DOHH2 (cell line): ENCODE measurements around the gene RARG.
A peak's percentile ranks its signal among the peaks of the same experiment; 100 is the strongest.

Experiments used
- H3F3A ChIP-seq: fragments of 200-600 bp; sonication (generic), shearing (Covaris generic); 2 replicates; pipeline ENCODE4 v1.6.0; 2016; ENCODE audit warnings: antibody characterized with exemption, mild to moderate bottlenecking; ENCODE audit not compliant: control insufficient read depth, insufficient read depth
- H3K27ac ChIP-seq: fragments of 200-600 bp; sonication (generic); 2 replicates; pipeline ENCODE4 v1.5.1; 2014; ENCODE audit warnings: low read depth, mild to moderate bottlenecking, low read length, moderate library complexity
- H3K27me3 ChIP-seq: fragments of 200-600 bp; sonication (generic); 2 replicates; pipeline ENCODE4 v1.6.1; 2014; ENCODE audit warnings: mild to moderate bottlenecking, low read length, mixed read lengths; ENCODE audit not compliant: control insufficient read depth
- H3K36me3 ChIP-seq: fragments of 200-600 bp; sonication (generic); 2 replicates; pipeline ENCODE4 v1.6.1; 2014; ENCODE audit warnings: mild to moderate bottlenecking, low read length, moderate library complexity, mixed read lengths; ENCODE audit not compliant: control insufficient read depth
- H3K4me1 ChIP-seq: fragments of 200-600 bp; sonication (generic); 2 replicates; pipeline ENCODE4 v1.6.1; 2014; ENCODE audit warnings: mild to moderate bottlenecking, low read length, mixed read lengths; ENCODE audit not compliant: control insufficient read depth
- H3K4me2 ChIP-seq: fragments of 200-600 bp; sonication (generic); 2 replicates; pipeline ENCODE4 v1.6.0; 2014; ENCODE audit warnings: mild to moderate bottlenecking, low read length, moderate library complexity
- H3K4me3 ChIP-seq: fragments of 200-600 bp; sonication (generic); 2 replicates; pipeline ENCODE4 v1.5.1; 2014; ENCODE audit warnings: mild to moderate bottlenecking, low read length, mixed read lengths
- H3K79me2 ChIP-seq: fragments of 200-600 bp; sonication (generic); 2 replicates; pipeline ENCODE4 v1.6.1; 2014; ENCODE audit warnings: mild to moderate bottlenecking, low read length, mixed read lengths; ENCODE audit not compliant: control insufficient read depth
- H3K9me2 ChIP-seq: fragments of 200-600 bp; sonication (generic); replicated peaks from 2 replicates; pipeline ENCODE4 v1.6.1; 2014; ENCODE audit warnings: mild to moderate bottlenecking, low read length, mixed read lengths; ENCODE audit not compliant: control insufficient read depth
- H3K9me3 ChIP-seq: fragments of 200-600 bp; sonication (generic); 2 replicates; pipeline ENCODE4 v1.6.1; 2014; ENCODE audit warnings: antibody characterized with exemption, low read length, mixed read lengths; ENCODE audit not compliant: control insufficient read depth, insufficient read depth
- H4K20me1 ChIP-seq: fragments of 200-600 bp; sonication (generic); 2 replicates; pipeline ENCODE4 v1.6.0; 2014; ENCODE audit warnings: low read depth, mild to moderate bottlenecking, antibody characterized with exemption, low read length, moderate library complexity; ENCODE audit not compliant: control insufficient read depth, insufficient read depth
- EZH2phosphoT487 ChIP-seq: fragments of 200-600 bp; sonication (generic); IDR thresholded peaks from 2 replicates; pipeline ENCODE4 v1.6.1; 2017; ENCODE audit warnings: borderline replicate concordance, mild to moderate bottlenecking, antibody characterized with exemption, low read length, moderate library complexity, mixed read lengths
- TF ChIP-seq, protein P1 (sequence below): fragments of 200-600 bp; sonication (generic); IDR thresholded peaks from one replicate; pipeline ENCODE4 v1.5.1; 2014; ENCODE audit warnings: antibody characterized with exemption, mild to moderate bottlenecking, low read depth, low read length; ENCODE audit not compliant: poor library complexity, severe bottlenecking

Gene RARG

DNA sequence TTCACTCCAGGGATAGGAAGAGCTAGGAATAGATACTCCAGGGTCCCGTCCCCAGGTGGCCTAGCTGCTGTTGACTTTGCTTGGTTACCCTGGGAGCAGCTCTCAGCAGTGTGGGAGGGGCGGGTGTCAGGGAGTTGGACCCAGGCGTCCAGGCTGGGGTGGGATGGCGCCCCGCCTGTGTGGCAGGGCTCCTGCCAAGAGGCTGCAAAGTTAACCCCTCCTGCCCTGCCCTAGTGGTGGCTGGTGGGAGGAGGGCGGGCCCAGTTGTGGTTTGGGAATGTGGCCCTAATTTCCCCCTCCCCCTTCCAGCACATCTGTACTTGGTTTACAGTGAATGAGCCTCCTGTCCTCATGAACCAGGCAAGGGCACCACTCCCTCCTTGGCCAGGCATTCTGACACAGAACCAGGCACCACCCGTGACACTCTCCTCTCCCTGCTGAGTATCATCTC, 1.7 kb upstream of the RARG start:
- no peaks in the 10 kb centered on the region for H3K9me3 ChIP-seq
- TF ChIP-seq, protein P1, sequence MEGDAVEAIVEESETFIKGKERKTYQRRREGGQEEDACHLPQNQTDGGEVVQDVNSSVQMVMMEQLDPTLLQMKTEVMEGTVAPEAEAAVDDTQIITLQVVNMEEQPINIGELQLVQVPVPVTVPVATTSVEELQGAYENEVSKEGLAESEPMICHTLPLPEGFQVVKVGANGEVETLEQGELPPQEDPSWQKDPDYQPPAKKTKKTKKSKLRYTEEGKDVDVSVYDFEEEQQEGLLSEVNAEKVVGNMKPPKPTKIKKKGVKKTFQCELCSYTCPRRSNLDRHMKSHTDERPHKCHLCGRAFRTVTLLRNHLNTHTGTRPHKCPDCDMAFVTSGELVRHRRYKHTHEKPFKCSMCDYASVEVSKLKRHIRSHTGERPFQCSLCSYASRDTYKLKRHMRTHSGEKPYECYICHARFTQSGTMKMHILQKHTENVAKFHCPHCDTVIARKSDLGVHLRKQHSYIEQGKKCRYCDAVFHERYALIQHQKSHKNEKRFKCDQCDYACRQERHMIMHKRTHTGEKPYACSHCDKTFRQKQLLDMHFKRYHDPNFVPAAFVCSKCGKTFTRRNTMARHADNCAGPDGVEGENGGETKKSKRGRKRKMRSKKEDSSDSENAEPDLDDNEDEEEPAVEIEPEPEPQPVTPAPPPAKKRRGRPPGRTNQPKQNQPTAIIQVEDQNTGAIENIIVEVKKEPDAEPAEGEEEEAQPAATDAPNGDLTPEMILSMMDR, result no peak
- no peak for TF ChIP-seq EZH2phosphoT487
- no peak overlapping the region for H3K4me2 ChIP-seq
- H3K27ac ChIP-seq, result no peak overlapping the region
- H3K27me3 ChIP-seq, result peaks cover 67% of the 10 kb centered on the region
- no peaks in the 10 kb centered on the region for H3K36me3 ChIP-seq
- H3K4me3 ChIP-seq, result no peak overlapping the region
- no peaks in the 10 kb centered on the region for H3K9me2 ChIP-seq
- no peaks in the 10 kb centered on the region for H3K79me2 ChIP-seq
- H3K4me1 ChIP-seq, result peaks cover 16% of the 10 kb centered on the region
- 0 out of 2 replicates have a peak, but pooled peaks cover 2% of the 10 kb centered on the region for H3F3A ChIP-seq
- no peaks in the 10 kb centered on the region for H4K20me1 ChIP-seq

DNA sequence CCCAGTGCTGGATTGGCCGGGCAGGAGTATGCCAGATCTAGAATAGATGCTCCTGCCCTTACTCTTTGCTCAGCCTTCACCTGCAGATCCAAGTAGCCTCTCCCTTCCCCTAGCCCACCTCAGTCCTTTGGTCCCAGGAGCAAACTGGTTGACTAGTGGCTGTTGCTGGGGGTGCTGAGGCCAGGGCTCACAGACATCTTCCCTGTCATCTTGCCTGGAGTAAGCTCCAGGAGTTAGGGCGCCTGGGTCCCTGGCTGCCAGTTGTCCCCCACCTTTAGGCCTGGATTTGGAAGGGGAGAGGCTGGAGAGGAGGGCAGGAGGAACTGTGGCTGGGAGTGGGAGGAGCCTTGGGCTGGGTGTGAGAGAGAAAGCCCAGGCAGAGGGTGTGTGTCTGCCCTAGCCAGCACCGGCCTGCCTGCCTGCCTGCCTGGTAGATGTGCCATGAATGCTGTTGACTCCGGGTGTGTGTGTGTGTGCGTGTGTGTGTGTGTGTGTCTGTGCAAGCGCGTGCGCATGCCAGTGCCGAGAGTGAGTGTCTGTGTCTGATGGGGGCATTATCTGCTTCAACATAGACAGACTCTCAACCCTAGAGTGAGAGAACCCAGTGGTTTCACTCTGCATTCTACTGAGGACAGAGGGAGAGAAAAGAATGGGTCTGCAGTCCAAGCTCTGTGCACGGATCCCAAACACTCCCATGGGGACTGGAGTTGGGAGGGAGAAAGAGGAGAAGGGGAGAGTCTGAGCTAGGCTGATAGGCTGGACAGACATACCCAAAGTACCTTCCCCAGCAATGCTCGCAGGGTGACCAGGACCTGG, 845 bp upstream of the RARG start:
- H3K79me2 ChIP-seq, result no peaks in the 10 kb centered on the region
- peaks cover 67% of the 10 kb centered on the region for H3K27me3 ChIP-seq
- peak overlapping the region; percentile 87 for H3K4me2 ChIP-seq
- no peaks in the 10 kb centered on the region for H3K9me2 ChIP-seq
- H3K4me3 ChIP-seq, result peak overlapping the region; percentile 73
- TF ChIP-seq EZH2phosphoT487, result no peak
- TF ChIP-seq, protein P1, result no peak
- H3K36me3 ChIP-seq, result no peaks in the 10 kb centered on the region
- no peaks in the 10 kb centered on the region for H4K20me1 ChIP-seq
- H3K4me1 ChIP-seq, result peaks cover 16% of the 10 kb centered on the region
- no peak overlapping the region for H3K27ac ChIP-seq
- H3F3A ChIP-seq, result 0 out of 2 replicates have a peak, but pooled peaks cover 2% of the 10 kb centered on the region
- no peaks in the 10 kb centered on the region for H3K9me3 ChIP-seq

DNA sequence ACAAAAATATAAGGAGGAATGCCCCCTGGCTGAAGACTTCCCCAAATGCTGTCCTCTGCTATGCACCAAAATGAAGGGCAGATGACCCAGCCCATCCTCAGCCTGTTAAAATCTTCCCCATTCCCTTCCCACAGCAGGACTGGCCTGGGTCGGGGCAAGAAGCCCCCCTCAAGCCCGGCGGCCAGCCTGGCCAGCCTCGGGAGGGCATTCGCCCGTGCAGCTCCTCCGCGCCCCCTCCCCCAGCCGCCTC, 413 bp downstream of the RARG start:
- H3K27ac ChIP-seq, result no peak overlapping the region
- peak overlapping the region; percentile 70 for H3K4me3 ChIP-seq
- H3K36me3 ChIP-seq, result no peaks in the 10 kb centered on the region
- H3K27me3 ChIP-seq, result peaks cover 56% of the 10 kb centered on the region
- peak overlapping the region; percentile 78 for H3K4me2 ChIP-seq
- H3K79me2 ChIP-seq, result no peaks in the 10 kb centered on the region
- no peaks in the 10 kb centered on the region for H4K20me1 ChIP-seq
- peaks cover 16% of the 10 kb centered on the region for H3K4me1 ChIP-seq
- H3K9me3 ChIP-seq, result no peaks in the 10 kb centered on the region
- H3F3A ChIP-seq, result 0 out of 2 replicates have a peak, but pooled peaks cover 2% of the 10 kb centered on the region
- H3K9me2 ChIP-seq, result no peaks in the 10 kb centered on the region
- TF ChIP-seq, protein P1, result no peak
- TF ChIP-seq EZH2phosphoT487, result no peak; the same call in 1 of the 2 replicates
